Mucosa of rectum (tissue), 2 donors: Measurements from ENCODE around the gene XXYLT1.
"Not testable (repeated sequence)": the region's sequence is repeated elsewhere in the genome, so short reads cannot be mapped to it uniquely, and the experiment has no call there.

Experiments used
- H3K27ac ChIP-seq, 2 donors: one replicate each; pipeline ENCODE4 v1.7.0; 2013; ENCODE audit warnings: inconsistent platforms in 2 of 2, low read depth in 2 of 2, low read length in 2 of 2
- H3K27me3 ChIP-seq, 2 donors: one replicate each; pipeline ENCODE4 v1.7.0; 2013; ENCODE audit warnings: low read length in 2 of 2; ENCODE audit not compliant: control insufficient read depth in 2 of 2, insufficient read depth in 2 of 2
- H3K36me3 ChIP-seq, 2 donors: one replicate each; pipeline ENCODE4 v1.7.0; 2013; ENCODE audit warnings: low read length in 2 of 2; ENCODE audit not compliant: control insufficient read depth in 2 of 2, insufficient read depth in 2 of 2
- H3K4me1 ChIP-seq, 2 donors: one replicate each; pipeline ENCODE4 v1.7.0; 2013; ENCODE audit warnings: low read length in 2 of 2, mild to moderate bottlenecking in 1 of 2; ENCODE audit not compliant: control insufficient read depth in 2 of 2, insufficient read depth in 2 of 2
- H3K4me3 ChIP-seq, 2 donors: one replicate each; pipeline ENCODE4 v1.7.0; 2013; ENCODE audit warnings: low read length in 2 of 2
- H3K9ac ChIP-seq, 2 donors: one replicate each; pipeline ENCODE4 v1.7.0; 2013; ENCODE audit warnings: low read length in 2 of 2, low read depth in 1 of 2, mild to moderate bottlenecking in 1 of 2
- H3K9me3 ChIP-seq, 2 donors: one replicate each; pipeline ENCODE4 v1.7.0; 2013; ENCODE audit warnings: low read length in 2 of 2; ENCODE audit not compliant: control insufficient read depth in 2 of 2
- donor health status: healthy.
- donor health status: Normal muscosa, but diverticular disease.

Gene XXYLT1

DNA sequence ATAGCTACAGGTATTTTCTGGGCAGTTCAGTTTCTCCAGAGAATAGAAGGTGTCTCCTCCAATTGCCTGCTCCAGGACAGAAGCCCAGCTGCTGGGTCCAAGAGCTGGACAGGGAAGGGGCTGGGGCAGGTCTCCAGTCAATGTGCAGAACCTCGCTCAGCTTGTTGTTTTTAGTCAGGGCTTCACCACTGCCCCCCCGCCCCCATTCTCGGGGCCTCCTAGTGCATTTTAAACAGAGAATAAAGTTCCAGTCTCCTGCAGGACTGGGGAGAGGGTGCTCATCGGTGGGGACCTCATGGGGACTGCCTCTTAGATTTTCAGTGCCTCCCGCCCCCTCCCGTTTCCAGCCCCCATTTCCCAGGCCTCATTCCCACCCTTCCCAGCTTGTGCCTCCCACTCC lies 216.6 kb downstream of the XXYLT1 start:
- H3K9ac ChIP-seq = no peak overlapping the region
- H3K27ac ChIP-seq = no peak overlapping the region
- no peaks in the 10 kb centered on the region for H3K27me3 ChIP-seq
- H3K9me3 ChIP-seq = no peaks in the 10 kb centered on the region
- H3K4me3 ChIP-seq = no peak overlapping the region
- no peaks in the 10 kb centered on the region for H3K4me1 ChIP-seq
- no peaks in the 10 kb centered on the region for H3K36me3 ChIP-seq

DNA sequence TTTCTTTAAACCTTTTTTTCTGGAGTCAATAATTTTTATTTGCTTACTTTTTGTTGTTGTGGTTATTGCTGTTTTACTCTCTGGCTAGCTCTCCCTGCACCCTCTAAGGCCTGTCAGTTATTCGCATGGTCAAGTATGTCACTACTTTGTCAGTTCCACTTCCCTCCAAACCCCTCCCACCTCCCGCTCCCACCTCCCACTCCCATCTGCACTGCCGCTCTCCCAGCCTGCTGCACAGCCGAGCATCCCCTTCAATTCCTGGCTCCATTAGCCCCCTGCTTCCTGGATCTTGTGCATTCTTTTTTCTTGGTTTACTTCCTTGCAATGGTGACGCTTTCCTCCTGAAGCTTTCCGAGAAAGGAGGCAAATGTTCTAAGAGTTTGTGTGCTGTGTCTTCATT lies 218.0 kb downstream of the XXYLT1 start:
- Histone ChIP-seq H3K9ac (no peak overlapping the region), H3K36me3 (no peaks in the 10 kb centered on the region), H3K9me3 (no peaks in the 10 kb centered on the region)

DNA sequence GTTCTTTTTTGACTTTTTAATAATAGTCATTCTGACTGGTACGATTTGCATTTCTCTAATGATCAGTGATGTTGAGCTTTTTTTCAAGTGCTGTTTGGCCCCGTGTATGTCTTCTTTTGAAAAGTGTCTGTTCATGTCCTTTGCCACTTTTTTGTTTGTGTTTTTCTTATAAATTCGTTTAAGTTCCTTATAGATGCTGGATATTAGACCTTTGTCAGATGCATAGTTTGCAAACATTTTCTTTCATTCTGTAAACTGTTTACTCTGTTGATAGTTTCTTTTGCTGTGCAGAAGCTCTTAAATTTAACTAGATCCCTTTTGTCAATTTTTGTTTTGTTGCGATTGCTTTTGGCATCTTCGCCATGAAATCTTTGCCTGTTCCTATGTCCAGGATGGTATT lies 220.7 kb downstream of the XXYLT1 start:
- H3K27me3 ChIP-seq, H3K27ac ChIP-seq, H3K9me3 ChIP-seq, H3K9ac ChIP-seq, H3K4me1 ChIP-seq, H3K36me3 ChIP-seq, H3K4me3 ChIP-seq: not testable (repeated sequence)

More for the DNA sequence above, 218.0 kb downstream of the XXYLT1 start:
- no peak overlapping the region for H3K4me3 ChIP-seq
- no peaks in the 10 kb centered on the region for H3K27me3 ChIP-seq
- H3K4me1 ChIP-seq = no peaks in the 10 kb centered on the region
- no peak overlapping the region for H3K27ac ChIP-seq

DNA sequence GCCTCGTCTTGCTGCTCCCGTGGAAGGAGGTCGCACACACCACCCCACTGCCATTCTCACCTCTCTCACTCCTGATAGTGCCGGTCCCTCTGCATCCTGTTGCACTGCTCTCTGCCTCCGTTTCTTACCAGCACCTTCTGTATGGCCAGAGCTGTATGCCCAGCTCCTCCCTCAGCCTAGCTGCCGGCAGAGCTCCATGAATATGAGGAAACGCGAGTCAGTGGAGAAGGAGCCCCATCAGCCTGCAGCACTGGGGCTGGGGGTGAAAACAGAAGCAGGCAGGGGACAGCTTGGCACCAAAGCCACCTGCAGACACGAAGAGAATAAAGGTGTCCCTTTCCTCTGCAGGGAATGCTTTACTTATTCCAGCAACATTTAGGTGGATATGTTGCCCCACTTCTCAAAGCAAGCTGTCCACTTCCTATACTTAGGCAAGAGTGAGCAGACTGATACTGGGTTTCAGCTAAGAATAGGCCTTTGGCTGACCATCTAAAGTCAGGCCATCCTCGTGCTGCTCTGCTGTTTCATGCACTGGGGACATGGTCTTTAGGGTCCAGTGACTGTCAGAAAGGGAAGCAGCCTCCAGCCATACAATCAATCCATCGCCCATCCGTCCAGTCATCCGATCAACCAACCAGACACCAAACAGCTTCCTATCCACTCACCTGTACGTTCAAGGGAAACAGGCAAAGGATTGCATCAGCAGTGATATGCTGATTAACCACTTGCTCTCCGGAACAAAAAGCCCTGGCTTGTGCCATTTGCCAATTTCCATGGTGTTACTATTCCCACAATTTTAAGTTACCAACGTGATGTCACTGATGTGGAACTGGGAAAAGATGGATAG lies 222.7 kb downstream of the XXYLT1 start:
- Histone ChIP-seq H3K4me3 (no peak overlapping the region), H3K9me3 (no peaks in the 10 kb centered on the region), H3K36me3 (no peaks in the 10 kb centered on the region), H3K27ac (no peak overlapping the region), H3K4me1 (no peaks in the 10 kb centered on the region), H3K9ac (no peak overlapping the region), H3K27me3 (no peaks in the 10 kb centered on the region)

DNA sequence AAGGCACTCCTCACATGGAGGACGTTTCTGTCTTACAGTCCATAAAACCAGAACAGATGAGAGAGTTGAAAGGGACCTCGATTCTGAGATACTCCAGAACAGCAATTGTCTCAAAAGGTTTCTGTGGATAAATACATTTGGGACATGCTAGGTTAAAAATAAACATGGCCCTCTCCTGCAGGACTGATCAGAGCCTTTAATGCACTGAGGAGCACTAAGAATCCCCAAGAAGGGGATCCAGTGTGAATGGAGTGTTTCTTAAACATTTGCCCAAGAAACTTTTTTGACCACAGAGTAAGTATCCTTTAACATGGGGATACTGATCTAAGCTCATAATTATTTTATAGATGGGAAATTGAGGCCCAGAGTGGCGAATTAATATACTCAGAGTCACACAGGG lies 223.4 kb downstream of the XXYLT1 start:
- Histone ChIP-seq H3K36me3 (no peaks in the 10 kb centered on the region), H3K4me3 (no peak overlapping the region), H3K27me3 (no peaks in the 10 kb centered on the region), H3K27ac (no peak overlapping the region), H3K9me3 (no peaks in the 10 kb centered on the region), H3K9ac (no peak overlapping the region), H3K4me1 (no peaks in the 10 kb centered on the region)

DNA sequence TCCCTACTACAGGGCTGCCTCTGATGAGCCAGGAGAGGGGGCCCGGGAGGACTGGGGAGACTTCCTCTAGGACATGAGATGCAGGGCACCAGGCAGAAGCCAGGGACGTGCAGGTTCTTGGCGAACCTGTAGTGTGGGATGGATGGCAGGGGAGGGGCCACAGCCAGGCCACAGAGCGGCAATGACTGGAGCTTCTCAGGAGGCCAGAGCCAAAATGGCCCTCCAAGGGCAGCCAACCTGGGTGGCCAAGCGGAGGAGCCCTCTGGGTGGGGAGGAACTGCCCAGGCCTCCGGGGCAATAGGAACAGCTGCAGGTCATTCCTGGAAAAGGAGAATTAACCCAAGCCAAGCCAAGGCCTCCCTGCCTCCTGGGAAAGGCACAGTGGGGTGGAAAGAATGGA lies 224.5 kb downstream of the XXYLT1 start:
- no peaks in the 10 kb centered on the region for H3K36me3 ChIP-seq
- H3K27ac ChIP-seq = no peak overlapping the region
- H3K27me3 ChIP-seq = no peaks in the 10 kb centered on the region
- H3K4me1 ChIP-seq = no peaks in the 10 kb centered on the region
- H3K9ac ChIP-seq = no peak overlapping the region
- no peak overlapping the region for H3K4me3 ChIP-seq
- no peaks in the 10 kb centered on the region for H3K9me3 ChIP-seq

DNA sequence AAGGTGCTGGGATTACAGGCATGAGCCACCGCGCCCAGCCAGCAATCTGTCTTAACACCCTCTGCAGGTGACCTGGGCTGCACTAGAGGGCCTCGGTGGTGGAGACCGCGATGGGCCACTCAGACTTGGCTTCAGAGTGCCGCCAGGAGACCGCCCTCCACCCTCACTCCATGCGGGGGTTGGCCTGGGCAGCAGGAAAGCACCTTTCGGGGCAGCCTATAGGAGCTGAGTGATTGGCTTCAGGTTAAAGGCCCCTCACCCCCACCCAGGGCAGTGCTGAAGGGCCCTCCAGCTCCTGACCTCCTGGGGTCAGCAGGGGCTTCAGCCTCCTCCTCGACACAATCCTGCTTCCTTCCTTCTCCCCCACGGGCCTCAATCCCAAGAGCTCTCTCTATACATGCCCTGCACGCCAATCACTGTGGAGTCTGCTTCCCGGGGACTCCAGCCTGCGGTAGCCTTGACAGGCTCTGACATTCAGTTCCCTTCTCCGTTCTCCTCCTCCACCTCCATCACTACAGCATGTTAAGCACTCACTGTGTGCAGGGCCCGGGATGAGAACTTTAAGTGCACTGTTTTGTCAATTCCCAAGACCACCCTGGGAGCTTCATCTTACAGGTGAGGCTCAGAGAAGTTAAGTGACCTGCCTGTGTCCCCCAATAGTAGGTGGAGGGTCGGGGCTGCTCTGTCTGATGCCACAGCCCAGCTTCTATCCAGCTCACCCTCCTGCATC lies 225.3 kb downstream of the XXYLT1 start:
- Histone ChIP-seq H3K36me3 (no peaks in the 10 kb centered on the region), H3K9me3 (no peaks in the 10 kb centered on the region), H3K4me1 (no peaks in the 10 kb centered on the region), H3K9ac (no peak overlapping the region), H3K4me3 (no peak overlapping the region), H3K27me3 (no peaks in the 10 kb centered on the region), H3K27ac (no peak overlapping the region)

DNA sequence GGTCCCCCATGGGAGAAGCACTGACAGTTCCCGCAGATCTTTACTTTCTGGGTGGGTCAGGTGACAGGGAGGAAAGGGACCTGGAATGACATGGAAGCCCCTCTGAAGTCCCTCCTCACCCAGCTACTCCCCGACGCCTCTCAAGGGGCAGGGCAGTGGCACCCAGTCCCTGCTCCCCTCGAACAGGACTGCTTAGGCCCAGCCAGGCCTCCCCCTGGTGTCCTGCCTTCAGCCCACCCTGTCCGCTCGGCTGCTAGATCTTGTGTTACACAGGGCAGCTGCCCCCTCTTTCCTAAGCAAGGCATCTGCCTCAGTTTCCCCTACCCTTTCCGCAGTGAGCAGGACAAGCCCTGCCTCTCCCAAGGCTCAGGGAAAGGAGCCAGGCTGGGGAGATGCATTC lies 226.5 kb downstream of the XXYLT1 start:
- Histone ChIP-seq H3K36me3 (no peaks in the 10 kb centered on the region), H3K4me3 (no peak overlapping the region)

DNA sequence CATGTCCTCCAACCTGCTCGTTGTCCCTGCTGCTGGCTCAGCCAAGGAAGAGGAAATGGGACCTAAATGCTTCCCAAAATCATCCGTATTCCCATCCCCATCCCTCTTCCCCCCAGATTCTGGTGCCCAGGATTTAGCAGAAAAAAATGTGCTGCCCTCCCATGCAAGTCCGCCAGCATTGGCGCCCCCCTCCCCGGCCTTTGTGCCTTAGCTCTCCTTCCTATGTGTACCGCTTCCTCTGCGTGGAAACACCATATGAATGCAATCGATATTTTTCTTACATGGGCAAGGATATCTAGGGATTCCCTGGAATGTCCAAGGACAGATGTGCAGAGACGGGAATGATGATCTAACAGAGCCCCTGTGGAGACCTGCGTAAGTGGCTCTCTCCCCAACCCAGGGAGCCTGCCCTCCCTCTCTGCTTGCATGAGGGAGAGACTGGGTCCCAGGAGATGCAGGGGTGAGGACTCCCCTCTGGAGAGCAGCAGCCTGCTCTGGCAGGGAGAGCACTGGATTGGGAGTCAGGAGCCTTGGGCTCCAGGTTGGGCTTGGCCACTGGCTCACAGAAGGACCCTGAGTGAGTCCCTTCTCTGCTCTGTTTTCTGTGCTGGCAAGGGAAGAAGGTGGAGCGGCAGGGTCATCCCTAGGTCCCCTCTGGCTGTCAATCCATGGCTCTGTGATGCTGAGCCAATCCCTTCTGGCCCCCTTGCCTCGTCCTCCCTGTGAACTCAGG lies 227.2 kb downstream of the XXYLT1 start:
- Histone ChIP-seq H3K36me3 (no peaks in the 10 kb centered on the region), H3K27me3 (no peaks in the 10 kb centered on the region), H3K27ac (no peak overlapping the region), H3K9me3 (no peaks in the 10 kb centered on the region), H3K9ac (no peak overlapping the region), H3K4me3 (no peak overlapping the region), H3K4me1 (peaks cover 0 to 4% of the 10 kb centered on the region in 2 donors)

More for the DNA sequence above, 226.5 kb downstream of the XXYLT1 start:
- H3K9me3 ChIP-seq = no peaks in the 10 kb centered on the region
- no peak overlapping the region for H3K9ac ChIP-seq
- H3K27ac ChIP-seq = no peak overlapping the region
- H3K4me1 ChIP-seq = peaks cover 0 to under 1% of the 10 kb centered on the region in 2 donors
- no peaks in the 10 kb centered on the region for H3K27me3 ChIP-seq
